CD4-positive, alpha-beta T cell treated with Interleukin-4 for 4 hours (primary cell): Measurements from ENCODE around the gene NIPAL3.
A peak's percentile ranks its signal among the peaks of the same experiment; 100 is the strongest.
"Not testable (repeated sequence)": the region's sequence is repeated elsewhere in the genome, so short reads cannot be mapped to it uniquely, and the experiment has no call there.

ENCODE experiments used
- DNase-seq: peaks from one replicate; pipeline ENCODE4 v3.0.0-alpha.2; 2020

NIPAL3 gene

DNA sequence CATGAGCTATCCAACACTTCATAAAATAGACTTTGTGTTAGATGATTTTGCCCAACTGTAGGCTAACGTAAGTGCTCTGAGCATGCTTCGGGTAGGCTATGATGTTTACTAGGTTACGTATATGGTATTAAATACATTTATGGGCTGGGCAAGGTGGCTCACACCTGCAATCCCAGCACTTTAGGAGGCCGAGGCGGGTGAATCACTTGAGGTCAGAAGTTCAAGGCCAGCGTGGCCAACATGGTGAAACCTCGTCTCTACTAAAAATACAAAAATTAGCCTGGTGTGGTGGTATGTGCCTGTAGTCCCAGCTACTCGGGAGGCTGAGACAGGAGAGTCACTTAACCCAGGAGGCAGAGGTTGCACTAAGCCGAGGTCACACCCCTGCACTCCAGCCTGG lies 77.3 kb downstream of the NIPAL3 start:
- DNase-seq, result not testable (repeated sequence)

DNA sequence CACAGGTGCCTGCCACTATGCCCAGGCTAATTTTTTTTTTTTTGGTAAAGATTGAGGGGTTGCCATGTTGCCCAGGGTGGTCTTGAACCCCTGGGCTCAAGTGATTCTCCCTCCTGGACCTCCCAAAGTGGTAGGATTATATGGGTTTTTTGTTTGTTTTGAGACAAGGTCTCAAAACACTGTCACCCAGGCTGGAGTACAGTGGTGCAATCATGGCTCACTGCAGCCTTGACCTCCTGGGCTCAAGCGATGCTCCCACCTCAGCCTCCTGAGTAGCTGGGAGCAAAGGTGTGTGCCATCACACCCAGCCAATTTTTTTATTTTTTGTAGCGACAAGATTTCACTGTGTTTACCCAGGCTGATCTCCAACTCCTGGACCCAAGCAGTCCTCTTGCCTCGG lies 78.2 kb downstream of the NIPAL3 start:
- no peak for DNase-seq

DNA sequence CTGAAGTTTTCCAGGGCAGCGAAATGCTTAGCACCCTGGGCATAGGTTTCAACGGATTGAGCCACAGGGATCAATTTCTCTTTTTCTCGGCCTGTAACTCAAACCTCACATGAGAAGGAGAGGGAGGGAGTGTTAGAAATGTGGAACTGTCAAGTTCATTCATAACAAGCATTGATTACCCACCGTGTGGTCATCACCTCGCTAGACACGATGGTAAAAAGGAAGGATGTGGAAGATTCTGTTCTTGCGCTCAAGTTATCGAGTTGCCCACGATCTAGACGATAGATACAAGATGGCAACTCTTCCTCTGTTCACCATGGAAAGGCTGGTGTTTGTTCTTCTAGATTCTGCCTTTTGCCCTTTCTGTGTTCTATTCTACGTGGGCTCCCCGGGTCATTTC lies 83.0 kb downstream of the NIPAL3 start:
- DNase-seq, result no peak

DNA sequence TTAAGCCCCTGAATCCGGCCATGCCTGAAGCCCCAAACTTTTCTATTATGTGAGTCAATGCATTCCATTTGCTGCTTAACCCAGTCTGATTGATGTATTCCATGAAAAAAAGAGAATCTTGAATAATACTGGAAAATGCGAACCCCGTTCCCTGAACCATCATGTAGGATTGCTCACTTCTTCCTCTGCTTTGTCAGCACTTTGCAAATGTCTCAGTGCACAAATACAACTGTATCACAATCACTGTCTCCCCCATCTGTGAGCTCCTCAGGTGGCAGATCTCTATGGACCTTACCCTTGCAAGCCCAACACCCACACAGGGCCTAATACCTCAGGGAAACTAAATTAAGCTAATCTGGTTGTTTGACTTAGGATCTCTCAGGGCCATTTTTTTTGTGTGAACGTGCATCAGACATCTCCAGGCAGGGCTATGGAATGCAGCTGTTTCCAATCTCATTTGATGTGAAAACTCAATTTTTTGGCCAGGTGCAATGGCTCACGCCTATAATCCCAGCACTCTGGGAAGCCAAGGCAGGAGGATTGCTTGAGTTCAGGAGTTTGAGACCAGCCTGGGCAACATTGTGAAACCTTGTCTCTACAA lies 84.9 kb downstream of the NIPAL3 start:
- DNase-seq, result no peak

DNA sequence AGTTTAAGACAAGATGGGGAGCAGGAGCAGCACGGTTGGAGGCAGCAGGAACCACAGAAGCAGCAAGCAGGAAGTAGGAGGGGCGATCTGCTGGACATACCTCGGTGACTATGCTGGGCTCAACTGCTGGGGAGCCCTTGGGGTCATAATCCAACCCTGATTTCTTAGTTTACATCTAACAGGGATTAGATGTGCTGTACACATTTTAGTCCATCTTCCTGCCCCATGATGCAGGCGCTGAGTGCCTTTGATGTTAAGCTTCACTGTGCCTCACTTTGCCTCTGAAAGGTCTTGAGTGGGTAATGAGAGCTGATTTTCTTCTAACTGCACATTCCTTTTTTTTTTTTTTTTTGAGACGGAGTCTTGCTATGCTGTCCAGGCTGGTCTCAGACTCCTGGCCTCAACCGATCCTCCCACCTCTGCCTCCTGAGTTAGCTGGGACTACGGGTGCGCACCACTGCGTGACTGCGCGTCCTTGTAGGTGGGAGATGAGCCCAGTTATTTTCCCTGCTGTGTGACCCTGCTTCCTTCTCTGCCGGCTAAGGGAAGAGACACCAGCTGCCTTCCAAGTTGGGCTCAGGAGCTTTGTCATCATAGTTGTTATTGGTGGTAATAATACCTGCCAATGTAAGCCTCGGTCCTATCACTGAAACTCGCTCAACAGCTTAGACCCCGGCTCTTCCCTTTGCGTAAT lies 85.9 kb downstream of the NIPAL3 start:
- DNase-seq, result peak; percentile 43

DNA sequence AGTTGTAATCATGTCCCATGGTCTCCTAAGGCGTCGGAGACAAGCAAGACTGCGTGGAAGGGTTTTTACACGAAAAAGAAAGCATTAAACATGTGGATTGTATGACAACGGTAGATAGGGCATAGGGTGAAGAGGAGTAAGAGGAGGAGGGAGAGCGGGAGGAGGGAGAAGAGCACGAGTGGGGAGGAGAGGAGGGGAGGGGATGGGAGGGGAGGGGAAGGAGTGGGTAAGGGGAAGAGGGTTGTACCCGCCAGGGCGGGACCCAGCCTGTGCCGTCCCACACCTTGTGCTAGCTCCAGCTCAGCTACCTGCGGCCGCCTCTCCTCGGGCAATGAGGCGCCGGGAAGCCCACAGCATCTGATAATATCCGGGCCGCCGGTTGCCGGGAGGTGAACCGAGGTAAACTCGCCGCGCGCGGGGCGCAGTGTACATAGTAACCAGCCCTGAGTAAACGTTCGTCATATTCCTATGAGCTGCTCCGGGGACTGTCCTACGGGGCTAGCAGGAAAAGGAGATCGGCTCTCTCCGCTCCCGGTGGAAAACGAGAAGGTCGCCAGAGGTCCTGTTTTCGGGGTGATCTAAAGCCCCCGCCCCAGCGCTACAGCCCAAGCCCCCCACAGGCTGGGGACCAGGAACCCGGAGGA lies 86.6 kb downstream of the NIPAL3 start:
- DNase-seq, result peak; percentile 90

DNA sequence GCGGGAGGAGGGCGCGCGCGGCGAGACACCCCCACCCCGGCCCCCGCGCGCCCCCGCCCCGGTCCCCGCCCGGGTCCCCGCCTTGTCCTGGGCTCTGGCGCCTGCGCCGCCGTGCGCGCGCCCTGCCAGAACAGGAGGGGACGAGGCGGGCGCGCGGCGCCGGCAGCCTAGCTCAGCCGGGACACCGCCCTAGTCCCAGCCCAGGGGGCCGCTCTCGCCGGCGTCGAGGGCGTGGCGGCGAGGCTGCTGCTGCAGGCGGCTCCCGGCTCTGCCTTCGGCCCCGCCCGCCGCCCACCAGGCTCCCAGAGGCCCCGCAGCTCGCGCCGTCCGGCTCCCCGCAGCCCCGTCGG lies 87.1 kb downstream of the NIPAL3 start, which contains the start of gene RCAN3:
TSS of gene RCAN3 (plus strand) at position 128 of the 350 bp plus-strand sequence. CDS start 11,537 bp downstream, outside the sequence.
- DNase-seq, result peak; percentile 90

DNA sequence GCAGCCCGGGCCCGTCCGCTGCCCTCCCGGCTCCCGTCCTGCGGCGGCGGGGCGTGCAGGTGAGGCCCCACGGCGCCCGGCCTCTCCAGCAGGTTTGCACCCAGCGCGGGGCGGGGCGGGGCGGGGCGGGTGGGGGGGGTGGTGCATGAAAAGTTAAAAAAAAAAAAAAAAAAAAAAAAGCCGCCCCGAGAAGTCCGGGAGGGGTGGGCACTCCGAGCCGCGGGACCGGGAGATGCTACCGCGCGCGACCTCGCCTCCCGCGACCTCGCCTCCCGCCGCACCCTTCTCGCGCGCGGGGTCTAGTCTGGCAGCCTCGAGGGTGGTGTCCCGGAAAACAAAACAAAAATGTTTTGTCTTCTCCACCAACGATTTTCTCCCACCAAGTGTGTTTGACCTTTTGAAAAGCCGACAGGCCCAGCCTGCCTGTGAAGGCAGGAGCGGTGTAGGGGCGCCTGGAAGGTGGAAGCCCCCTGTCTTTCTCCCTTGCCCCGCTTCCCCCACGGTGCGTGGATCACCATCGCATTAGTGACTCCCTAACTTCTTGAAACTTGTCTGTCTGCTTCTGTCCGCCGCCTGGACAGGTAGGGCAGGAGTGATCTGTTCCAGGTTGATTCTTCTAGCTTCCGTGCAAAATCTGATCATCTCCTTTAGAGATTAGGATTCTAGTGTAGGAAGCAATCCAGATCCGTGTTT lies 87.6 kb downstream of the NIPAL3 start:
- DNase-seq, result peak; percentile 48

DNA sequence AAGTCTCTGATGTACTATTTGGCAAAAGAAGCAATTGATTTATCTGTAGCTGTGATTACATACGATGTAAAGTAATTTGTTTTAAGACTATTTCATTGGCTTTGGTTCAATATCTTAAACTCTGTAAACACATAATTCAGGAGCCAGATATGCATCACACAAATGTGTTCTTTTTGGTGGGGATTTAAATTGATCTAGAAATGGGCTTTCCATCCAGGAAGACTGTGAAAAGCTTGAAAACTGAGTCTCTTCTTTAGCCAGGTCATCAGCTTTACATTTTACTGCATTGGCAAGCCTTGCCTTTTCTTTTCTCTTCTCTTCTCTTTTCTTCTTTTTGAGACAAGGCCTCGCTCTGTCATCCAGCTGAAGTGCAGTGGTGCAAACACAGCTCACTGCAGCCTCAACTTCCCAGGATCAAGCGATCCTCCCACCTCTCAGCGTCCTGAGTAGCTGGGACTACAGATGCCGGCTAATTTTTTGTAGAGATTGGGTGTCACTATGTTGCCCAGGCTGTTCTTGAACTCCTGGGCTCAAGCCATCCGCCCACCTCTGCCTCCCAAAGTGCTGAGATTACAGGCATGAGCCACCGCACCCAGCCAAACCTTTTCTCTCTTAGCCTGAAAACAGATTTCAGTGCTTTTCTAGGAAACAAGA lies 88.4 kb downstream of the NIPAL3 start:
- no peak for DNase-seq

DNA sequence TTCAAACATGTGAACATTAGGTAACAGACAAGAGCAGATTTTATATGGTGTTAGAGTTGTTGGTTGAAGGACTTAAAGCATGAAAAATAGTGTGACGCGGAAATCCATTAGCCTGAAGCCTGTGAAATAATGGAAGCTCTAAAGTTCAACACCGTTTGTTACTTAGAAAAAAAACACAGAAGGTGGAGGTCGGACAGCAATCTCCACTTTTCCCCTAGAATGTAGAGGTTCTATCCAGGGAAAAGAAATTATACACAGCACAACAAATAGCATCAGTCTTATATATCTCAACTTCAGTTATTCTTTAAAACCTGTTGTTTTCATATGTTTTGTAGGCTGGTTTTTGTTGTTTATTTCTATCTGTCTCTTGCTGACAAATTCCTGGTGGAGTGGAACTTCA lies 89.0 kb downstream of the NIPAL3 start:
- DNase-seq, result no peak

DNA sequence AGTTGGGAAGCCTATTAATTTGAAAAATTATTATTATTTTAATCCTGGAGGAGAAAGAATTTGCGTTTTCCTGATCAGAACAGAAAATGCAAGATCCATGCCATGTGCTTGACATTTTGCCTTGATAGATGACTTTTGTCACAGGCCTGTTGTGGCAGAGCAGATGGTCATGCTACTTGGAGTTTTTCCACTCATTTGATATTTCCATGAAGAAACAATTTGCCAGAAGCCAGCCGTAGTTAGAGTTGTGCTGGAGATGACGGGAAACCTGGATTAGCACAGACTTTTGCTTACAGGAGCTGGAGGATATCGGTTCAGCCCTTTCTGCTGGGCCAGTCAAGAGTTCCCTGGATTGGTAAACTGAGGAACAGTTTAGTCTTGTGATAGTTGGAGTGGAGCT lies 90.2 kb downstream of the NIPAL3 start:
- DNase-seq, result no peak

DNA sequence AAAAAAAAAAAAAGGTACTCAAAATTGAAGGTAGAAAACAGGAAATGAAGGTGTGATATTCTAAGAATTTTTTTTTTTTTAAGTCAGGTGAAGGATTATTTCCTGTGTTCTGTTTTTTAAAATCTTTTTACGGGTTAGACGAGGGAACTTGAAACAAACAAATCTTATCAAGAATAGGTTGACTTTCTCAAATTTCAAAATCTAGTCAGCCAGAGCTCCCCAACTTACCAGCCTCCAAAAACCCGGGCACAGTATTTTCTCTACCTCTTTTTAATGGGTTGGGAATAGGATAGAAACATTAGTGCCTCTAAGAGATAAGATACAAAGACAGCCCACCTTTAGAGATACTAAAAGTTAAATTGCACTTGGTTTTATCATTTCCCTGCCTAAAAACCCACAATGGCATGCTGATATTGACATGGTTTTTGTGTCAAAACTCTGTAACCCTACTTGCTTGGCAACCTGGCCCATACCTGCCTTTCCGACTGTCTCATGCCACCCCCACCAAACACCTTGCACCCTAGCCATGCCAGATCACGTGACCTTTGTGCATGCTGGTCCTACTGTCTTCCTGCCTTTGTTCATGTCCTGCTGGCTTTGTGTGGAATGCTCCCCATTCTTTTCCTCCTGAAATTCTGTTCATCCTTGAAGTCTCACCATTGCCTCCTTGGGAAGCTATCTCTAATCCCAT lies 91.2 kb downstream of the NIPAL3 start:
- DNase-seq, result peak; percentile 55

DNA sequence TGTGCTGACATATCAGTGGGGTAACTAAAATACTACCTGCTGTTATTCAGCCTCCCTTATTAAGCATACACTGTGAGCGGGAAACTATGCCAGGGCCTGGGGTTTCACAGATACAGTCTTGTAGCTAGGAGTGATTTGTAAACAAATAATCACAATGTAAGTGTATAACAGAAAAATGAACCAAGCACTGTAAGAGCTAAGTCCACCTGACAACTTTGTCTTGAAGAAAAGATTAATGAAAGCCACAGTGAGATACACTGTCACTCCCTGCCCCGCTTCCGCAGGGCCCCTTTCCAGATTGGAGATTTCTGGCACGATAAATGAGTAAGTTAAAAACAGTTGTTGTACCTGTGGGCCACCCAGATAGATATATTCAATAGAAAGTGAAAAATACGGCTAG lies 91.8 kb downstream of the NIPAL3 start:
- DNase-seq, result peak; percentile 66

DNA sequence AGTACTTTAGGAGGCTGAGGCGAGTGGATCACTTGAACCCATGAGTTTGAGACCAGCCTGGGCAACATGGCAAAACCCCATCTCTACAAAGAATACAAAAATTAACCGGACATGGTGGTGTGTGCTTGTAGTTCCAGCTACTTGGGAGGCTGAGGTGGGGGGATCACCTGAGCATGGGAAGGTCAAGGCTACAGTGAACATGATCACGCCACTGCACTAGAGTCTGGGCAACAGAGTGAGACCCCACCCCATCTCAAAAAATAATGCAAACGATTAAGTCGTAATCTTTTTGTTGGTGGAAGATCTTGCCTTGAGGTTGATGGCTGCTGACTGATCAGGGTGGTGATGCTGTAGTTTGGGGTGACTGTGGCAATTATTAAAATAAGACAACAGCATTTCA lies 93.3 kb downstream of the NIPAL3 start:
- DNase-seq, result no peak

DNA sequence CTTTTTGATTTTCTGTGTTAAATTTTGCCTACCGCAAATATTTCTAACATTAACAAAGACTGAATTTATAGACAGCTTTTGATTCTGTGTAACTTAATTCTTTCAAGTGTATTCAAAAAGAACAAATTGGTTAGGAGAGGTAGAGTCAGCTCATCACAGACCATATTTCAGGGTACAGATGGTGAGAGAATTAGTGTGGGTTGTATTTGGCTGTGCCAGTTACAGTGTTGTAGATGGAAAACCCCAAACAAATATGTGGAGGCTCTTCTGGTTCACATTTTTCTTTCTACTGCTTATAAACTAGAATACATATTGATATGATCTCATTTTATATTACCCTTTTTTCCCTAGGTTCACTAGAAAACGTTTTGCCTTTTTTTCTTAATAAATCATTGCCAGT lies 98.1 kb downstream of the NIPAL3 start:
- no peak for DNase-seq

DNA sequence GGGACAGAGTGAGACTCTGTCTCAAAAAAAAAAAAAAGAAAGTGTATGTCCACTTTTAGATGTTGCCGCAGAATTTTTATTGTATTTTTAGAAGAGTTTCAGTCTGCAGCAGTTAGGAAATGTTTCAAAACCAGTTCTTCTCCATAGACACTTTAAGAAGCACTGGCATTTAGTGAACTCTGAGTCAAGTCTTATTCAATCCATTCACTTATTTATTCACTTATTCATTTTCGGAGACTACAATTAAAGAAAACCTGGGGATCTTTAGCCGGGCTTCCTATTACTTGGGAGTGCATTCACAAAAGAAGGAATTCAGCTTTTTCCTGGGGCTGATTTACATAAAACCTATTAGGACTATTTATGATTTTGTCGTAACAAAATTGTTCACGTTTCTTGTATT lies 99.3 kb downstream of the NIPAL3 start:
- no peak for DNase-seq

DNA sequence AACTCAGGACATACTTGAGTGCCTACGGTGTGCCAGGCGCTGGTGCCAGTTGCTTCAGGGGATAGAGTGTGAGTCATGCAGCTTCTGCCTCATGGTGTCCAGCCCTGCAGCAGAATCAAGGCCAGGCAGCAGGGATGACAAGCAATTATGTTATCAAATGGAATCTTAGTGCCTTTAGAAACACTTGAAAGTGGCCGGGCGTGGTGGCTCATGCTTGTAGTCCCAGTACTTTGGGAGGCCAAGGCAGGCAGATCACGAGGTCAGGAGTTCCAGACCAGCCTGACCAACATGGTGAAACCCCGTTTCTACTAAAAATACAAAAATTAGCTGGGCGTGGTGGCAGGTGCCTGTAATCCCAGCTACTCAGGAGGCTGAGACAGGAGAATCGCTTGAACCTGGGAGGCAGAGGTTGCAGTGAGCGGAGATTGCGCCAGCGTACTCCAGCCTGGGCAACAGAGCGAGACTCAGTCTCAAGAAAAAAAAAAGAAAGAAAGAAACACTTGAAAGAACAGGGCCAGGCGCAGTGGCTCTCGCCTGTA lies 100.1 kb downstream of the NIPAL3 start:
- DNase-seq, result not testable (repeated sequence)

DNA sequence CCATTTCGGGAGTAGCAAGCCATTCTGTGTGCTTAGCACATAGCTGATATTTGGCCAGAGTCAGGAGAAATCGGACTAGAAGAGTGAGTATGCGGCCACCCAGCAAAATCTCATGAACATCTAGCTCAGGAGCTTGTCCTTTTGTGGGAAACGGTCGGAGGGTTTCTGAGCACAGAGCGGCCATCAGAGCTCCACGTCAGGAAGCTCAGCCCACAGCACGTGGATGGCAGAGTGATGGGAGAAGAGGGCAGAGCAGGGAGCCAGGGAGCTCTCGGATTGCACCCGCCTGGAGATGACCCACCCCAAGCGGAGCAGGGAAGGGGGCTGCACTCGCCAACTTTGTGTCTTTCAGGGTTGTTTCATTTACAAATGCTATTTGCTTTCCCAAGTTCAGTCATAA lies 100.9 kb downstream of the NIPAL3 start:
- no peak for DNase-seq

DNA sequence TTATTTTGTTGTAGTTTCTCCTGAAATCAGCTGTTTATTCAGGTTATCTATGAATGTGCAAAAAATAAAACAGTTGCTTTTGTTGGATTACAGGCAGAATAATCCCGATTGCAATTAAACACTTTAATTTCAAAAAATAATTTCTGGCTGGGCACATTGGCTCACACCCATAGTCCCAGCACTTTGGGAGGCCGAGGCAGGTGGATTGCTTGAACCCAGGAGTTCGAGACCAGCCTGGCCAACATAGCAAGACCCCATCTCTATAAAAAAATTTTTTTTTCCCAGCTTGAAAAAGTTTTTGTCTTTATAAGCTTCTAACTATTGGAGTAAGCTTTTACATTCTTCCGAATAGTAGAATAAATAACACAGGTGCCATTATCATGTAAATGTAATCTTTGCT lies 102.3 kb downstream of the NIPAL3 start:
- no peak for DNase-seq

DNA sequence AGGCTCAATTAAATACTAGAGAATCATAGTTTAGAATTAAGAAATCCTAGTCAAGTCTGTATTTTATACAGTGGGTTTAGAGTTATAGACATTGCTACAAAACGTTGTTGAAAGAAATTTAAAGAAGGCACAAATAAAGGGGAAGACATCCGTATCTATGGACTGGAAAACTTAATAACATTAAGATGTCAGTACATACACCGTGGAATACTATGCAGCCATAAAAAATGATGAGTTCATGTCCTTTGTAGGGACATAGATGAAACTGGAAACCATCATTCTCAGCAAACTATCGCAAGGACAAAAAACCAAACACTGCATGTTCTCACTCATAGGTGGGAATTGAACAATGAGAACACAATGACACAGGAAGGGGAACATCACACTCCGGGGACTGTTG lies 104.7 kb downstream of the NIPAL3 start:
- DNase-seq, result not testable (repeated sequence)
